ENCODE data around the gene ZNF280D. TPM values are rescaled to one million over a fixed set of nuclear protein-coding genes. Genes with fewer than 3 reads are reported as not detected.
"Not testable (repeated sequence)": the region's sequence is repeated elsewhere in the genome, so short reads cannot be mapped to it uniquely, and the experiment has no call there.

The ZNF280D gene
- polyA plus RNA-seq, 3 donors: 36.4 to 50.5 (median 48.1) TPM

GRCh38 chr15:56729561-56729960, 3.7 kb downstream of the ZNF280D start:
- no peak for DNase-seq (ENCODE audit: extremely low read depth in 1 of 11, low read depth in 9 of 11, low spot score in 4 of 11)

GRCh38 chr15:56725386-56725785, 7.9 kb downstream of the ZNF280D start:
- no peak for DNase-seq (ENCODE audit: extremely low read depth in 1 of 11, low read depth in 9 of 11, low spot score in 4 of 11)

GRCh38 chr15:56724232-56724631, 9.1 kb downstream of the ZNF280D start:
- DNase-seq (ENCODE audit: extremely low read depth in 1 of 11, low read depth in 9 of 11, low spot score in 4 of 11): no peak

GRCh38 chr15:56723787-56724186, 9.5 kb downstream of the ZNF280D start:
- DNase-seq (ENCODE audit: extremely low read depth in 1 of 11, low read depth in 9 of 11, low spot score in 4 of 11): no peak

- DNase-seq (ENCODE audit: extremely low read depth in 1 of 11, low read depth in 9 of 11, low spot score in 4 of 11): no peak
Observed at GRCh38 chr15:56719774-56720555, 13.3 kb downstream of the ZNF280D start.

GRCh38 chr15:56719021-56719612, 14.2 kb downstream of the ZNF280D start:
- DNase-seq (ENCODE audit: extremely low read depth in 1 of 11, low read depth in 9 of 11, low spot score in 4 of 11): no peak

- no peak for DNase-seq (ENCODE audit: extremely low read depth in 1 of 11, low read depth in 9 of 11, low spot score in 4 of 11)
Observed at GRCh38 chr15:56718560-56718959, 14.7 kb downstream of the ZNF280D start.

- no peak for DNase-seq (ENCODE audit: extremely low read depth in 1 of 11, low read depth in 9 of 11, low spot score in 4 of 11)
Observed at GRCh38 chr15:56716334-56716733, 17.0 kb downstream of the ZNF280D start.

- DNase-seq (ENCODE audit: extremely low read depth in 1 of 11, low read depth in 9 of 11, low spot score in 4 of 11): no peak
Observed at GRCh38 chr15:56715220-56715619, 18.1 kb downstream of the ZNF280D start.

- DNase-seq (ENCODE audit: extremely low read depth in 1 of 11, low read depth in 9 of 11, low spot score in 4 of 11): not testable (repeated sequence)
Observed at GRCh38 chr15:56709502-56709901, 23.8 kb downstream of the ZNF280D start.

GRCh38 chr15:56699743-56700142, 33.6 kb downstream of the ZNF280D start:
- no peak for DNase-seq (ENCODE audit: extremely low read depth in 1 of 11, low read depth in 9 of 11, low spot score in 4 of 11)

- DNase-seq (ENCODE audit: extremely low read depth in 1 of 11, low read depth in 9 of 11, low spot score in 4 of 11): no peak
Observed at GRCh38 chr15:56698270-56698669, 35.0 kb downstream of the ZNF280D start.

- DNase-seq (ENCODE audit: extremely low read depth in 1 of 11, low read depth in 9 of 11, low spot score in 4 of 11): no peak
Observed at GRCh38 chr15:56693761-56694160, 39.5 kb downstream of the ZNF280D start.

- DNase-seq (ENCODE audit: extremely low read depth in 1 of 11, low read depth in 9 of 11, low spot score in 4 of 11): no peak
Observed at GRCh38 chr15:56690733-56691132, 42.6 kb downstream of the ZNF280D start.

GRCh38 chr15:56683908-56684307, 49.4 kb downstream of the ZNF280D start:
- DNase-seq (ENCODE audit: extremely low read depth in 1 of 11, low read depth in 9 of 11, low spot score in 4 of 11): no peak

GRCh38 chr15:56681113-56681512, 52.2 kb downstream of the ZNF280D start:
- DNase-seq (ENCODE audit: extremely low read depth in 1 of 11, low read depth in 9 of 11, low spot score in 4 of 11): no peak

- no peak for DNase-seq (ENCODE audit: extremely low read depth in 1 of 11, low read depth in 9 of 11, low spot score in 4 of 11)
Observed at GRCh38 chr15:56679225-56679624, 54.1 kb downstream of the ZNF280D start.

GRCh38 chr15:56678571-56678970, 54.7 kb downstream of the ZNF280D start:
- no peak for DNase-seq (ENCODE audit: extremely low read depth in 1 of 11, low read depth in 9 of 11, low spot score in 4 of 11)

GRCh38 chr15:56677271-56677670, 56.0 kb downstream of the ZNF280D start:
- DNase-seq (ENCODE audit: extremely low read depth in 1 of 11, low read depth in 9 of 11, low spot score in 4 of 11): no peak

- DNase-seq (ENCODE audit: extremely low read depth in 1 of 11, low read depth in 9 of 11, low spot score in 4 of 11): no peak
Observed at GRCh38 chr15:56675930-56676329, 57.4 kb downstream of the ZNF280D start.

GRCh38 chr15:56674857-56675256, 58.5 kb downstream of the ZNF280D start:
- DNase-seq (ENCODE audit: extremely low read depth in 1 of 11, low read depth in 9 of 11, low spot score in 4 of 11): no peak

Data from renal cortex interstitium (tissue), 11 donors.